HepG2 (cell line): Measurements from ENCODE around the gene ENTPD2. TPM values are rescaled to one million over a fixed set of nuclear protein-coding genes. Genes with fewer than 3 reads are reported as not detected.

Source experiments
- DMAP1 ChIP-seq: IDR thresholded peaks from 2 replicates; pipeline ENCODE4 v1.6.1; 2016
- EHMT2 ChIP-seq: fragments of 200-600 bp; sonication (generic); IDR thresholded peaks from 2 replicates; pipeline ENCODE4 v1.7.0; 2017; ENCODE audit warnings: antibody characterized with exemption, low read depth, low read length, borderline replicate concordance
- HOXA7 ChIP-seq: sonication (generic); formaldehyde crosslinking; IDR thresholded peaks from 2 replicates; pipeline ENCODE4 v1.8.1; 2022; ENCODE audit warnings: mild to moderate bottlenecking, missing genetic modification reagents, moderate library complexity
- JUN ChIP-seq: sonication (generic); formaldehyde crosslinking; IDR thresholded peaks from 2 replicates; pipeline ENCODE4 v1.4.0; 2020; ENCODE audit warnings: mild to moderate bottlenecking, missing genetic modification reagents
- KAT8 ChIP-seq: IDR thresholded peaks from 2 replicates; pipeline ENCODE4 v1.6.1; 2016; ENCODE audit warnings: missing genetic modification reagents, missing compliant biosample characterization
- MLLT10 ChIP-seq: sonication (generic); formaldehyde crosslinking; IDR thresholded peaks from 2 replicates; pipeline ENCODE4 v1.4.0; 2020; ENCODE audit warnings: missing genetic modification reagents
- NBN ChIP-seq: fragments of 450-650 bp; conservative IDR thresholded peaks from 2 replicates; pipeline ENCODE4 v1.6.1; 2017
- NFIB ChIP-seq: sonication (generic); formaldehyde crosslinking; IDR thresholded peaks from 2 replicates; pipeline ENCODE4 v1.9.0; 2021; ENCODE audit warnings: missing genetic modification reagents, mild to moderate bottlenecking, borderline replicate concordance
- PLSCR1 ChIP-seq: sonication (generic); formaldehyde crosslinking; IDR thresholded peaks from 2 replicates; pipeline ENCODE4 v1.5.0; 2020; ENCODE audit warnings: missing genetic modification reagents, mild to moderate bottlenecking, borderline replicate concordance
- SALL2 ChIP-seq: sonication (generic); formaldehyde crosslinking; IDR thresholded peaks from 2 replicates; pipeline ENCODE4 v1.8.1; 2023; ENCODE audit warnings: mild to moderate bottlenecking, missing genetic modification reagents, inconsistent platforms
- SRSF1 ChIP-seq: fragments of 200-400 bp; formaldehyde crosslinking; optimal IDR thresholded peaks from 2 replicates; pipeline ENCODE3; 2017; ENCODE audit warnings: mild to moderate bottlenecking, low read depth, low read length, moderate library complexity
- STAT5B ChIP-seq: sonication (generic); formaldehyde crosslinking; IDR thresholded peaks from 2 replicates; pipeline ENCODE4 v1.4.0; 2020; ENCODE audit warnings: missing genetic modification reagents
- TEAD2 ChIP-seq: sonication (generic); formaldehyde crosslinking; IDR thresholded peaks from 2 replicates; pipeline ENCODE4 v1.9.0; 2021; ENCODE audit warnings: missing genetic modification reagents
- TFAP4 ChIP-seq: sonication (generic); IDR thresholded peaks from 2 replicates; pipeline ENCODE4 v1.6.1; 2016; ENCODE audit warnings: low read depth, borderline replicate concordance
- TMF1 ChIP-seq: sonication (generic); formaldehyde crosslinking; IDR thresholded peaks from 2 replicates; pipeline ENCODE4 v1.8.1; 2022; ENCODE audit warnings: low read depth, missing genetic modification reagents
- ZBED4 ChIP-seq: sonication (generic); formaldehyde crosslinking; IDR thresholded peaks from 2 replicates; pipeline ENCODE4 v1.4.0; 2020; ENCODE audit warnings: missing genetic modification reagents, borderline replicate concordance
- ZBTB3 ChIP-seq: sonication (generic); formaldehyde crosslinking; IDR thresholded peaks from 2 replicates; pipeline ENCODE4 v1.4.0; 2020; ENCODE audit warnings: low read depth, mild to moderate bottlenecking, moderate library complexity, missing genetic modification reagents, borderline replicate concordance
- ZFP91 ChIP-seq: sonication (generic); formaldehyde crosslinking; IDR thresholded peaks from 2 replicates; pipeline ENCODE4 v1.9.0; 2022; ENCODE audit warnings: missing genetic modification reagents, mild to moderate bottlenecking, borderline replicate concordance
- ZNF251 ChIP-seq: sonication (generic); formaldehyde crosslinking; IDR thresholded peaks from 2 replicates; pipeline ENCODE4 v1.9.0; 2021; ENCODE audit warnings: mild to moderate bottlenecking, missing genetic modification reagents
- ZNF350 ChIP-seq: sonication (generic); formaldehyde crosslinking; IDR thresholded peaks from 2 replicates; pipeline ENCODE4 v1.4.0; 2020; ENCODE audit warnings: mild to moderate bottlenecking, low read depth, missing genetic modification reagents, borderline replicate concordance
- ZNF44 ChIP-seq: sonication (generic); formaldehyde crosslinking; IDR thresholded peaks from 2 replicates; pipeline ENCODE4 v1.5.1; 2020; ENCODE audit warnings: mild to moderate bottlenecking, missing genetic modification reagents
- ZNF614 ChIP-seq: IDR thresholded peaks from 2 replicates; pipeline ENCODE4 v1.6.1; 2018; ENCODE audit warnings: missing biosample characterization, missing genetic modification reagents, inconsistent platforms, borderline replicate concordance
- ZNF749 ChIP-seq: sonication (generic); formaldehyde crosslinking; IDR thresholded peaks from 2 replicates; pipeline ENCODE4 v1.8.0; 2022; ENCODE audit warnings: mild to moderate bottlenecking, missing genetic modification reagents, moderate library complexity, borderline replicate concordance
- ZNF766 ChIP-seq: sonication (generic); formaldehyde crosslinking; IDR thresholded peaks from 2 replicates; pipeline ENCODE4 v1.5.0; 2020; ENCODE audit warnings: missing genetic modification reagents, borderline replicate concordance
- ZSCAN30 ChIP-seq: sonication (generic); formaldehyde crosslinking; IDR thresholded peaks from 2 replicates; pipeline ENCODE4 v1.5.0; 2020; ENCODE audit warnings: mild to moderate bottlenecking, missing genetic modification reagents
- polyA plus RNA-seq, 8 experiments: library from polyadenylated mRNA; depleted of rRNA in 3 of 8; stranded (reverse) in 7 of 8; unstranded in 1 of 8; fragments of >200 nt; fragmentation: Illumina TruSeq in 4 of 8; extraction: Trizol in 4 of 8; gene quantifications; 2 replicates each; pipeline versions ENCODE4 v1.2.1 to v1.2.3, GENCODE V29; 2011 to 2016; ENCODE audit warnings: low read depth in 4 of 8, missing spikeins in 1 of 8, mixed read lengths in 1 of 8; ENCODE audit not compliant: insufficient read depth in 1 of 8
- total RNA-seq, 5 experiments: library from RNA; depleted of rRNA; stranded (reverse); fragments of >200 nt; fragmentation: Illumina TruSeq; extraction: Trizol; gene quantifications; 2 replicates each; pipeline ENCODE4 v1.2.3, GENCODE V29; 2016; ENCODE audit warnings: low read depth in 1 of 5

Gene ENTPD2
- total and polyA plus RNA-seq, 2 of the 13 experiments (the other 11 are each of a cell fraction or from before 2014, with no cell fraction given) = 0.95 to 3.2 TPM

- TF ChIP-seq HOXA7 (CRISPR knock-in tag) (no peak), ZFP91 (CRISPR knock-in tag) (no peak; the same call in 1 of the 2 replicates), SRSF1 (no peak), TEAD2 (CRISPR knock-in tag) (no peak), ZNF44 (CRISPR knock-in tag) (no peak), JUN (CRISPR knock-in tag) (no peak), ZBED4 (CRISPR knock-in tag) (no peak), ZNF350 (CRISPR knock-in tag) (no peak), TMF1 (CRISPR knock-in tag) (no peak), SALL2 (CRISPR knock-in tag) (no peak), DMAP1 (CRISPR knock-in tag) (no peak), ZNF766 (CRISPR knock-in tag) (no peak), NBN (no peak), PLSCR1 (no peak), ZSCAN30 (no peak), MLLT10 (no peak), KAT8 (CRISPR knock-in tag) (no peak), ZBTB3 (CRISPR knock-in tag) (no peak), ZNF614 (CRISPR knock-in tag) (no peak), STAT5B (CRISPR knock-in tag) (no peak), ZNF749 (CRISPR knock-in tag) (no peak), ZNF251 (CRISPR knock-in tag) (no peak), EHMT2 (no peak), NFIB (CRISPR knock-in tag) (no peak), TFAP4 (peak; percentile 29; the same call in 1 of the 2 replicates)
These were observed 31.7 kb downstream of the ENTPD2 start (continued) for GRCh38 chr9:137021979-137022661.
